Measurements from ENCODE around the gene FBXL2. TPM values are rescaled to one million over a fixed set of nuclear protein-coding genes. Genes with fewer than 3 reads are reported as not detected.

Gene FBXL2
- total RNA-seq, 4 donors from 2014 or later: 2.2 to 4.1 (median 3.3) TPM

DNA sequence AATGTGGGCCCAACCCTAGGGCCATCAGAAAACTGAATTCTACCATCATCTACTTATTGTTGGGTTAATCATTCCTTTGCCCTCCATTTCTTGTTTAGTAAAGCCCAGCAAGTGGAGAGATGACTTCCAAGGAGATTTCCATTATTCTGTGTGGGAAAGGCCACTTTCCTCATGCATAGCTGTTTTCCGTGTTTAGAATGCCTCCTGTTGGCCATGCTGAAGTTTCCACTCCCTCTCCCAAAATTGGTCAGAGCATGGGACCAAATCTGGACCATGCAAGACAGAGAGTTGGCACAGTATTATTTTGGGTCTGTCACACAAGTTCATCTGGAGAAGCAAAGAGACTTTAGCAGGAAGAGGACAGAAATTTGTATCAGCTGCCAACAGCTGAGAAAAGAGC is 43.4 kb upstream of the FBXL2 start:
- TF ChIP-seq POLR2A (IDR thresholded peaks at IDR 0.05) (no peak), CTCF (IDR thresholded peaks at IDR 0.05) (no peak), EP300 (IDR thresholded peaks at IDR 0.05) (no peak), POLR2AphosphoS5 (IDR thresholded peaks at IDR 0.05) (no peak)
- DNase-seq (ENCODE audit: low spot score in 2 of 2): no peak
- no peaks in the 10 kb centered on the region for H3K4me1 ChIP-seq
- no peaks in the 10 kb centered on the region for H3K27me3 ChIP-seq
- H3K27ac ChIP-seq: no peak overlapping the region
- H3K9me3 ChIP-seq: no peaks in the 10 kb centered on the region
- H3K4me3 ChIP-seq: no peak overlapping the region
- H3K36me3 ChIP-seq: no peaks in the 10 kb centered on the region
- 100% methylated on average over 1 of the region's 1 CpG for WGBS

GRCh38 chr3:33236005-33236404 is 41.2 kb upstream of the FBXL2 start:
- Histone ChIP-seq H3K9me3 (no peaks in the 10 kb centered on the region), H3K4me3 (no peak overlapping the region), H3K27ac (no peak overlapping the region), H3K4me1 (no peaks in the 10 kb centered on the region), H3K27me3 (no peaks in the 10 kb centered on the region), H3K36me3 (no peaks in the 10 kb centered on the region)
- TF ChIP-seq POLR2AphosphoS5 (IDR thresholded peaks at IDR 0.05): no peak
- no peak for TF ChIP-seq EP300 (IDR thresholded peaks at IDR 0.05)
- no peak for TF ChIP-seq CTCF (IDR thresholded peaks at IDR 0.05)
- no peak for TF ChIP-seq POLR2A (IDR thresholded peaks at IDR 0.05)
- 69% methylated on average over 2 of the region's 2 CpGs for WGBS
- no peak for DNase-seq (ENCODE audit: low spot score in 2 of 2)

- Histone ChIP-seq H3K4me1 (no peaks in the 10 kb centered on the region), H3K27ac (no peak overlapping the region), H3K4me3 (no peak overlapping the region), H3K9me3 (no peaks in the 10 kb centered on the region), H3K36me3 (no peaks in the 10 kb centered on the region), H3K27me3 (no peaks in the 10 kb centered on the region)
- DNase-seq (ENCODE audit: low spot score in 2 of 2): no peak
- 85% methylated on average over 4 of the region's 4 CpGs for WGBS
- TF ChIP-seq POLR2A (IDR thresholded peaks at IDR 0.05) (no peak), EP300 (IDR thresholded peaks at IDR 0.05) (no peak)
Measured at GRCh38 chr3:33237439-33237838, 39.8 kb upstream of the FBXL2 start.

GRCh38 chr3:33238923-33239322 is 38.3 kb upstream of the FBXL2 start:
- H3K4me1 ChIP-seq: no peaks in the 10 kb centered on the region
- H3K27ac ChIP-seq: no peak overlapping the region
- H3K9me3 ChIP-seq: no peaks in the 10 kb centered on the region
- no peaks in the 10 kb centered on the region for H3K27me3 ChIP-seq
- no peak for TF ChIP-seq EP300 (IDR thresholded peaks at IDR 0.05)
- TF ChIP-seq POLR2AphosphoS5 (IDR thresholded peaks at IDR 0.05): no peak
- TF ChIP-seq CTCF (IDR thresholded peaks at IDR 0.05): no peak
- TF ChIP-seq POLR2A (IDR thresholded peaks at IDR 0.05): no peak
- no peak for DNase-seq (ENCODE audit: low spot score in 2 of 2)
- H3K36me3 ChIP-seq: no peaks in the 10 kb centered on the region
- WGBS: 100% methylated on average over 1 of the region's 1 CpG
- H3K4me3 ChIP-seq: no peak overlapping the region

GRCh38 chr3:33240261-33240660 is 37.0 kb upstream of the FBXL2 start:
- no peak overlapping the region for H3K4me3 ChIP-seq
- H3K36me3 ChIP-seq: no peaks in the 10 kb centered on the region
- H3K27me3 ChIP-seq: no peaks in the 10 kb centered on the region
- no peaks in the 10 kb centered on the region for H3K4me1 ChIP-seq
- no peaks in the 10 kb centered on the region for H3K9me3 ChIP-seq
- 50% methylated on average over 1 of the region's 1 CpG for WGBS
- TF ChIP-seq EP300 (IDR thresholded peaks at IDR 0.05) (no peak), CTCF (IDR thresholded peaks at IDR 0.05) (no peak), POLR2A (IDR thresholded peaks at IDR 0.05) (no peak), POLR2AphosphoS5 (IDR thresholded peaks at IDR 0.05) (no peak)
- H3K27ac ChIP-seq: no peak overlapping the region
- DNase-seq (ENCODE audit: low spot score in 2 of 2): no peak

DNA sequence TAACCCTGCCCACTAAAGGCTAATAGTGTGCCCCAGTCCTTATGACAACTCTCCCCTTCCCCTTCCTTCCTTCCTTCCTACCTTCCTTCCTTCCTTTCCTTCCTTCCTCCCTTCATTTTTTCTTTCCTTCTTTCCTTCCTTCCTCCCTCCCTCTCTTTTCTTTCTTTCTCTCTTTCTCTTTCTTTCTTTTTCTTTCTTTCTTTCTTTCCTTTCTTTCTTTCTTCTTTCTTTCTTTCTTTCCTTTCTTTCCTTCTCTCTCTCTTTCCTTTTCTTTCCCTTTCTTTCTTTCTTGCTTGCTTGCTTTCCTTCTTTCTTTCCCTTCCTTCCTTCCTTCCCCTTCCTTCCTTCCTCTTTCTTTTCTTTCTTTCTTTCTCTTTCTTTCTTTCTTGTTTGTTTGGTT is 30.5 kb upstream of the FBXL2 start:
- no peaks in the 10 kb centered on the region for H3K9me3 ChIP-seq
- no peaks in the 10 kb centered on the region for H3K4me1 ChIP-seq
- no peaks in the 10 kb centered on the region for H3K36me3 ChIP-seq
- H3K27me3 ChIP-seq: no peaks in the 10 kb centered on the region
- no peak for DNase-seq (ENCODE audit: low spot score in 2 of 2)
- no peak overlapping the region for H3K27ac ChIP-seq
- TF ChIP-seq POLR2AphosphoS5 (IDR thresholded peaks at IDR 0.05) (no peak), CTCF (IDR thresholded peaks at IDR 0.05) (no peak), EP300 (IDR thresholded peaks at IDR 0.05) (no peak), POLR2A (IDR thresholded peaks at IDR 0.05) (no peak)
- H3K4me3 ChIP-seq: no peak overlapping the region

Measured in suprapubic skin (tissue), 4 donors.